Endothelial cell (in vitro differentiated cells): ENCODE data around the gene PIWIL4. TPM values are rescaled to one million over a fixed set of nuclear protein-coding genes. Genes with fewer than 3 reads are reported as not detected.

Experiments
- DNase-seq: peaks from one replicate; pipeline ENCODE4 v3.0.0; 2021; ENCODE audit warnings: low spot score
- H3K27ac Mint-ChIP-seq: one replicate; pipeline ENCODE4 v1.8.0; 2021; ENCODE audit warnings: mixed read lengths, inconsistent platforms; ENCODE audit not compliant: unreplicated experiment
- H3K27me3 Mint-ChIP-seq: one replicate; pipeline ENCODE4 v1.8.0; 2021; ENCODE audit warnings: mild to moderate bottlenecking, moderate library complexity, mixed read lengths, inconsistent platforms; ENCODE audit not compliant: unreplicated experiment
- H3K36me3 Mint-ChIP-seq: one replicate; pipeline ENCODE4 v1.8.0; 2021; ENCODE audit warnings: mild to moderate bottlenecking, low read depth, mixed read lengths, inconsistent platforms; ENCODE audit not compliant: unreplicated experiment
- H3K4me1 Mint-ChIP-seq: one replicate; pipeline ENCODE4 v1.8.0; 2021; ENCODE audit warnings: mild to moderate bottlenecking, mixed read lengths, inconsistent platforms; ENCODE audit not compliant: unreplicated experiment
- H3K4me3 Mint-ChIP-seq: one replicate; pipeline ENCODE4 v1.8.0; 2021; ENCODE audit warnings: mild to moderate bottlenecking, mixed read lengths, inconsistent platforms; ENCODE audit not compliant: unreplicated experiment
- H3K9me3 Mint-ChIP-seq: one replicate; pipeline ENCODE4 v1.8.0; 2021; ENCODE audit warnings: mixed read lengths, inconsistent platforms; ENCODE audit not compliant: unreplicated experiment
- total RNA-seq: library from RNA; stranded (reverse); fragmentation: NEBNext Ultra II Directional; extraction: Animal tissue kit (Norgen Biotek cat#: 25700); gene quantifications from one replicate; pipeline ENCODE4 v1.2.1, GENCODE V29; 2021; ENCODE audit not compliant: unreplicated experiment
- TF ChIP-seq, protein P1 (sequence below): fragments of 200-600 bp; sonication (generic); IDR thresholded peaks from one replicate; pipeline ENCODE4 v1.5.0; 2021; ENCODE audit warnings: antibody characterized with exemption; ENCODE audit not compliant: unreplicated experiment

PIWIL4 gene
- total RNA-seq, 1 donor from 2014 or later = 0.54 TPM

DNA sequence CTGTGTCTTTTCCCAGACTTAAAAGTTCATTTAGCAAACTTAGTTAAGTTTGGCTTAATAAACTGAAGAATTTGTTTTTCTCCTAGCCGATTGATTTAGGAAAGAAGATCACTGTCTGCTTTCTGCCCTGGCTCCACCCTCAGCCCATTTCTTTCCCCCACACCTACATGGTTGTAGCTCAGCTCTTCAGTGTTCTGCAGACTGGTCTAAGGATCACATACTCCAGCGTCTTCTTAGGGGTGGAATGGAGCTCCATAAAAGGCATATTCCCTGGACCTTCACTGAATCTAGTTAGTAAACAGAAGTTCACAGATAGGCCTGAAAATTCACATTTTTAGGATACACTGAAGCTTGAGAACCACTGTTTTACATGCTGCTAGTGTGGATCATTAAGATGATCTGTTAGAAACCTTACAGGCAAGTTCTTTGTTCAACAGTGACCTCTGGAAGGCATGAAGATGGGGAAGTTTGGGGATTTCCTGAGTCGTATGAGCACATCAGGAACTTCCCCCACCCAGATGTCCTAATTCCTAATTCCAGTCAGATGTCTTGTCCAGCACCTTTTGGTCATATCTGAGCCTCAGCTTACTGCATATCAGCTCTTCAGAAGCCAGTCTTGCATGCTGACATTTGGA is 16.8 kb downstream of the PIWIL4 start:
- no peaks in the 10 kb centered on the region for H3K27me3 Mint-ChIP-seq
- DNase-seq = no peak
- H3K4me3 Mint-ChIP-seq = no peak overlapping the region
- no peaks in the 10 kb centered on the region for H3K36me3 Mint-ChIP-seq
- TF ChIP-seq, protein P1, sequence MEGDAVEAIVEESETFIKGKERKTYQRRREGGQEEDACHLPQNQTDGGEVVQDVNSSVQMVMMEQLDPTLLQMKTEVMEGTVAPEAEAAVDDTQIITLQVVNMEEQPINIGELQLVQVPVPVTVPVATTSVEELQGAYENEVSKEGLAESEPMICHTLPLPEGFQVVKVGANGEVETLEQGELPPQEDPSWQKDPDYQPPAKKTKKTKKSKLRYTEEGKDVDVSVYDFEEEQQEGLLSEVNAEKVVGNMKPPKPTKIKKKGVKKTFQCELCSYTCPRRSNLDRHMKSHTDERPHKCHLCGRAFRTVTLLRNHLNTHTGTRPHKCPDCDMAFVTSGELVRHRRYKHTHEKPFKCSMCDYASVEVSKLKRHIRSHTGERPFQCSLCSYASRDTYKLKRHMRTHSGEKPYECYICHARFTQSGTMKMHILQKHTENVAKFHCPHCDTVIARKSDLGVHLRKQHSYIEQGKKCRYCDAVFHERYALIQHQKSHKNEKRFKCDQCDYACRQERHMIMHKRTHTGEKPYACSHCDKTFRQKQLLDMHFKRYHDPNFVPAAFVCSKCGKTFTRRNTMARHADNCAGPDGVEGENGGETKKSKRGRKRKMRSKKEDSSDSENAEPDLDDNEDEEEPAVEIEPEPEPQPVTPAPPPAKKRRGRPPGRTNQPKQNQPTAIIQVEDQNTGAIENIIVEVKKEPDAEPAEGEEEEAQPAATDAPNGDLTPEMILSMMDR = no peak
- H3K9me3 Mint-ChIP-seq = no peaks in the 10 kb centered on the region
- peaks cover 17% of the 10 kb centered on the region for H3K4me1 Mint-ChIP-seq
- no peak overlapping the region for H3K27ac Mint-ChIP-seq

DNA sequence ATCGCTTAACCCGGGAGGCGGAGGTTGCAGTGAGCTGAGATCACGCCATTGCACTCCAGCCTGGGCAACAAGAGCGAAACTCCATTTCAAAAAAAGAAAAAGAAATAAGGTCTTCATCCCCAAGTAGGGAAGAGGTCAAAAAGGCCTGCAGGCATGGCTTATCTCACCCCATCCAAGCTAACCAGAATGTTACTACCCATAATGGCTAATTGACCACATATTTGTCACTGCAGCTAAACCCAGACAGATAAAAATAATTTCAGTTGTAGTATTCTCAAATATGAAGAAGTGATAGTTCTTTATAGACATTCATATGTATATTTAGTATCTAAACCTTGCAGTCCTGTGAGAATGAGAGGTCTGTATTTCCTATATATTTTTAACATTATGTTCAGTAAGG is 17.8 kb downstream of the PIWIL4 start:
- Mint-ChIP-seq H3K4me3 (no peak overlapping the region), H3K27ac (no peak overlapping the region), H3K9me3 (no peaks in the 10 kb centered on the region), H3K36me3 (no peaks in the 10 kb centered on the region), H3K4me1 (peaks cover 27% of the 10 kb centered on the region), H3K27me3 (no peaks in the 10 kb centered on the region)
- TF ChIP-seq, protein P1 = no peak
- no peak for DNase-seq

DNA sequence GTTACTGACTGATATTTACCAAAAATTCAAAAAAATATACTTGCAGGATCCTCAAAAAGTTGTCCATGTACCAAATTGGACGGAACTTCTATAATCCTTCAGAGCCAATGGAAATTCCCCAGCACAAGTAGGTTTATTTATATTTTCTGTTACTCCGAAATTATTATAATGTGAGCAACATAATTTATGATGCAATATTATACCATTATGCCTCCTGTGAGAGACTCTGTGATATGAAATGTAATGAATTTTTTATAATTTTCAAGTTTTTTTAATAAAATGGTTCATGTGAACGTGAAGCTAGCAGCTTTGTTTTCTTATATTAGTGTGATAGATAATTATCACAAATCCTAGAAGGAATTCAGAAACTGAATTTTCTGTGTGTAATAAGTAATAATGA is 18.2 kb downstream of the PIWIL4 start:
- Mint-ChIP-seq H3K4me1 (peaks cover 32% of the 10 kb centered on the region), H3K27me3 (peaks cover 2% of the 10 kb centered on the region), H3K4me3 (no peak overlapping the region), H3K9me3 (no peaks in the 10 kb centered on the region), H3K36me3 (no peaks in the 10 kb centered on the region), H3K27ac (no peak overlapping the region)
- TF ChIP-seq, protein P1 = no peak
- no peak for DNase-seq

DNA sequence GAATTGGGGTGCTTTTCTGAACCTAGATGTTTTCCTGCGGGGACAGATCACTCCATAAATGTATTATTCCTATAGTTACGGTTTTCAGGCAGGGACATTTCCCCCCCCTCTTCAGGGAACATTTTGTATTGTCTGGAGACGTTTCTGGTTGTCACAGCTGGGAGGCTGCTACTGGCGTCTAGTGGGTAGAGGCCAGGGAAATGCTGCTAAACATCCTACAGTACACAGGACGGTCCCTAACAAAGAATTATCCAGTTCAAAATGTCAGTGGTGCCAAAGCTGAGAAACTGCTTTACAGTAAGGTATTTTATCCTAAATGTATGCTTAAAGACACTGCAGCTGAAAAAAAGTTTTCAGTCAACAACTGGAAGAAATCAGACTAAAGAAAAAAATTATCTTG is 19.4 kb downstream of the PIWIL4 start:
- TF ChIP-seq, protein P1 = no peak

DNA sequence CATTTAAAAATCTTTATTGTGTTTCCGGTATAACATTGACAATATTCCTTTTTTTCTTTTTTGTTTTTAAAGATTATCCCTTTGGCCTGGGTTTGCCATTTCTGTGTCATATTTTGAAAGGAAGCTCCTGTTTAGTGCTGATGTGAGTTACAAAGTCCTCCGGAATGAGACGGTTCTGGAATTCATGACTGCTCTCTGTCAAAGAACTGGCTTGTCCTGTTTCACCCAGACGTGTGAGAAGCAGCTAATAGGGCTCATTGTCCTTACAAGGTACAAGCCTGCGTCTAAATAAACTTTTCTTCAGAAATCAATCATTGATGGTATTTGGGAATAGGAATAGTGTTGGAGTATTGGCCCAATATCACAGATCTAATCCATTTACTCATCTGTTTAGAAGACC is 19.8 kb downstream of the PIWIL4 start:
- TF ChIP-seq, protein P1 = no peak
- no peaks in the 10 kb centered on the region for H3K36me3 Mint-ChIP-seq
- peaks cover 2% of the 10 kb centered on the region for H3K27me3 Mint-ChIP-seq
- no peaks in the 10 kb centered on the region for H3K9me3 Mint-ChIP-seq
- H3K27ac Mint-ChIP-seq = no peak overlapping the region
- no peak for DNase-seq
- H3K4me3 Mint-ChIP-seq = no peak overlapping the region
- H3K4me1 Mint-ChIP-seq = peaks cover 35% of the 10 kb centered on the region

More for the DNA sequence above, 19.4 kb downstream of the PIWIL4 start:
- H3K9me3 Mint-ChIP-seq = no peaks in the 10 kb centered on the region
- H3K27me3 Mint-ChIP-seq = peaks cover 2% of the 10 kb centered on the region
- H3K27ac Mint-ChIP-seq = no peak overlapping the region
- H3K36me3 Mint-ChIP-seq = no peaks in the 10 kb centered on the region
- no peak overlapping the region for H3K4me3 Mint-ChIP-seq
- DNase-seq = no peak
- peaks cover 35% of the 10 kb centered on the region for H3K4me1 Mint-ChIP-seq
